K562 (cell line): ENCODE measurements around the gene ABLIM2. TPM values are rescaled to one million over a fixed set of nuclear protein-coding genes. Genes with fewer than 3 reads are reported as not detected.

Experiments
- ATAC-seq: fragments of 200-7000 bp; cut with Tn5 transposase; 3 replicates; pipeline ENCODE4 v1.9.1; 2020; ENCODE audit warnings: moderate library complexity
- BruUV-seq: library from RNA; stranded (reverse); fragments of 400-500 nt; replicated peaks from 2 replicates; lab custom pipeline; 2021; lab: Mats Ljungman, UMichigan
- CTCF ChIA-PET: fragments of 300-600 bp; formaldehyde crosslinking; extraction: SDS; loops from one replicate; lab custom pipeline; 2021; ENCODE audit warnings: low intra/inter-chr PET ratio; lab: Yijun Ruan, JAX
- POLR2A ChIA-PET: fragments of 300-600, 350-650 bp; sonication (Branson Sonifier 250); formaldehyde crosslinking; extraction: SDS; loops from one replicate; lab custom pipeline; 2021; ENCODE audit warnings: antibody characterized with exemption, inconsistent platforms; lab: Yijun Ruan, JAX
- DNase-seq, 4 experiments: peaks; one replicate each; pipeline versions ENCODE4 v3.0.0 to v3.0.0-alpha.2; 2011 to 2018; ENCODE audit warnings: low spot score in 3 of 4, mixed read lengths in 3 of 4; ENCODE audit errors: extremely low read depth in 1 of 4
- FAIRE-seq: peaks from 2 replicates; lab custom pipeline; 2011; peaks lifted over from hg19 to GRCh38; lab: Jason Lieb, UNC
- H2AFZ ChIP-seq: 2 replicates; pipeline ENCODE4 v1.6.0; 2011; ENCODE audit warnings: low read depth, low read length, control low read depth, inconsistent platforms
- H3K27ac ChIP-seq: fragments of 200-600 bp; 3 replicates; pipeline ENCODE4 v1.8.0; 2011; ENCODE audit warnings: low read depth, mild to moderate bottlenecking, control low read depth, inconsistent platforms, low read length, moderate library complexity, mixed read lengths; ENCODE audit errors: extremely low read depth
- H3K27me3 ChIP-seq, 2 experiments: fragments of 300-600 bp in 1 of 2; 2 replicates in 1 of 2; 3 replicates in 1 of 2; pipeline versions ENCODE4 v1.6.0 to v1.8.0; 2011; ENCODE audit warnings: inconsistent platforms in 2 of 2, low read length in 2 of 2, mild to moderate bottlenecking in 1 of 2, mixed read lengths in 1 of 2, moderate library complexity in 1 of 2; ENCODE audit not compliant: control insufficient read depth in 2 of 2, insufficient read depth in 2 of 2
- H3K36me3 ChIP-seq: fragments of 300-600 bp; 3 replicates; pipeline ENCODE4 v1.8.0; 2011; ENCODE audit warnings: mild to moderate bottlenecking, low read length, inconsistent platforms; ENCODE audit not compliant: control insufficient read depth, insufficient read depth
- H3K4me1 ChIP-seq, 2 experiments: fragments of 200-600 bp in 1 of 2; replicated peaks in 1 of 2; 2 replicates in 1 of 2; 3 replicates in 1 of 2; pipeline versions ENCODE4 v1.5.1 to v1.8.0; 2011; ENCODE audit warnings: inconsistent platforms in 2 of 2, low read length in 2 of 2, mild to moderate bottlenecking in 1 of 2, mixed read lengths in 1 of 2, moderate library complexity in 1 of 2; ENCODE audit not compliant: control insufficient read depth in 2 of 2, insufficient read depth in 2 of 2
- H3K4me2 ChIP-seq: 2 replicates; pipeline ENCODE4 v1.6.1; 2011; ENCODE audit warnings: low read length, control low read depth, inconsistent platforms, mixed read lengths; ENCODE audit not compliant: insufficient read depth
- H3K4me3 ChIP-seq: fragments of 200-600 bp; sonication (generic), shearing (Covaris generic); 2 replicates; pipeline ENCODE4 v1.5.1; 2016; ENCODE audit warnings: control low read depth, inconsistent platforms
- H3K79me2 ChIP-seq: fragments of 200-600 bp; 3 replicates; pipeline ENCODE4 v1.8.0; 2011; ENCODE audit warnings: low read length, inconsistent platforms; ENCODE audit not compliant: control insufficient read depth, insufficient read depth
- H3K9ac ChIP-seq, 2 experiments: 2 replicates each; pipeline versions ENCODE4 v1.6.0 to v1.6.1; 2011; ENCODE audit warnings: low read depth in 2 of 2, low read length in 2 of 2, control low read depth in 1 of 2, inconsistent platforms in 1 of 2, mild to moderate bottlenecking in 1 of 2, mixed read lengths in 1 of 2; ENCODE audit not compliant: insufficient read depth in 1 of 2
- H3K9me1 ChIP-seq: one replicate; pipeline ENCODE4 v1.6.0; 2011; ENCODE audit warnings: inconsistent platforms, mild to moderate bottlenecking, low read length, moderate library complexity; ENCODE audit not compliant: control insufficient read depth, insufficient read depth
- H3K9me3 ChIP-seq: replicated peaks from 2 replicates; pipeline ENCODE4 v1.5.1; 2011; ENCODE audit warnings: low read depth, low read length, inconsistent platforms; ENCODE audit not compliant: control insufficient read depth, insufficient read depth
- H4K20me1 ChIP-seq: replicated peaks from 2 replicates; pipeline ENCODE4 v1.6.1; 2011; ENCODE audit warnings: low read length, inconsistent platforms, mixed read lengths; ENCODE audit not compliant: control insufficient read depth, insufficient read depth
- CBFA2T2 ChIP-seq: fragments of 450-650 bp; conservative IDR thresholded peaks from 2 replicates; pipeline ENCODE4 v1.6.1; 2017; ENCODE audit warnings: mild to moderate bottlenecking
- CBFB ChIP-seq: sonication (generic); formaldehyde crosslinking; IDR thresholded peaks from 2 replicates; pipeline ENCODE4 v1.4.0; 2020; ENCODE audit warnings: mild to moderate bottlenecking, missing genetic modification reagents
- CBX1 ChIP-seq: sonication (generic); IDR thresholded peaks from 2 replicates; pipeline ENCODE4 v1.6.1; 2016; ENCODE audit warnings: antibody characterized with exemption, low read depth, mild to moderate bottlenecking
- E2F1 ChIP-seq: sonication (generic); formaldehyde crosslinking; IDR thresholded peaks from 2 replicates; pipeline ENCODE4 v1.8.1; 2023; ENCODE audit warnings: mild to moderate bottlenecking, missing genetic modification reagents, moderate library complexity
- GMEB1 ChIP-seq: fragments of 250-450 bp; sonication (Bioruptor Pico); IDR thresholded peaks from 2 replicates; pipeline ENCODE4 v1.4.0; 2020; ENCODE audit warnings: mild to moderate bottlenecking
- GTF2A2 ChIP-seq: IDR thresholded peaks from 2 replicates; pipeline ENCODE4 v1.6.1; 2016; ENCODE audit warnings: mild to moderate bottlenecking, missing genetic modification characterization, missing compliant biosample characterization
- HDAC3 ChIP-seq: fragments of 450-650 bp; IDR thresholded peaks from 2 replicates; pipeline ENCODE4 v1.6.1; 2018; ENCODE audit warnings: borderline replicate concordance, mild to moderate bottlenecking, moderate library complexity; ENCODE audit not compliant: partially characterized antibody
- HDAC6 ChIP-seq: IDR thresholded peaks from 2 replicates; pipeline ENCODE4 v1.6.1; 2012; ENCODE audit warnings: low read depth, mild to moderate bottlenecking, control low read depth, inconsistent platforms, low read length, moderate library complexity
- HDAC8 ChIP-seq: fragments of 450-650 bp; IDR thresholded peaks from 2 replicates; pipeline ENCODE4 v1.6.1; 2016; ENCODE audit warnings: mild to moderate bottlenecking, missing genetic modification characterization, moderate library complexity, missing compliant biosample characterization
- MTF1 ChIP-seq: fragments of 250-450 bp; sonication (Bioruptor Pico); IDR thresholded peaks from 2 replicates; pipeline ENCODE4 v1.9.0; 2021; ENCODE audit warnings: moderate library complexity, mild to moderate bottlenecking, inconsistent platforms, borderline replicate concordance
- SMARCC2 ChIP-seq: fragments of 450-650 bp; IDR thresholded peaks from 2 replicates; pipeline ENCODE4 v1.6.1; 2017; ENCODE audit warnings: antibody characterized with exemption, moderate library complexity, mild to moderate bottlenecking, low read depth
- SNAPC5 ChIP-seq: fragments of 250-450 bp; sonication (Bioruptor Pico); IDR thresholded peaks from 2 replicates; pipeline ENCODE4 v1.8.0; 2021; ENCODE audit warnings: moderate library complexity, mild to moderate bottlenecking, inconsistent platforms
- TFAM ChIP-seq: fragments of 250-450 bp; sonication (Bioruptor Pico); conservative IDR thresholded peaks from 2 replicates; pipeline ENCODE4 v1.5.0; 2021; ENCODE audit warnings: mild to moderate bottlenecking, moderate library complexity
- TRIM28 ChIP-seq: fragments of 450-650 bp; IDR thresholded peaks from 2 replicates; pipeline ENCODE4 v1.6.1; 2017
- TSHZ1 ChIP-seq: fragments of 250-450 bp; sonication (Bioruptor Pico); IDR thresholded peaks from 2 replicates; pipeline ENCODE4 v1.4.0; 2020; ENCODE audit warnings: mild to moderate bottlenecking, moderate library complexity
- ZNF274 ChIP-seq: IDR thresholded peaks from 2 replicates; pipeline ENCODE4 v1.6.1; 2011; ENCODE audit warnings: low read depth, mild to moderate bottlenecking, low read length, moderate library complexity, borderline replicate concordance
- WGBS: fragments of 100-300 bp; shearing (Covaris generic); methylation state at CpG from one replicate; pipeline ENCODE4 v1.1.6; 2016; ENCODE audit warnings: low coverage, mixed read lengths; ENCODE audit not compliant: insufficient coverage; ENCODE audit errors: missing lambda C conversion rate; 5-methylcytosine and 5-hydroxymethylcytosine counted together
- in situ Hi-C: fragments of 300-500 bp; cut with MboI; formaldehyde crosslinking; loops from 4 replicates; pipeline ENCODE4 v1.15.0; 2018; ENCODE audit warnings: inconsistent platforms, mixed read lengths
- intact Hi-C: fragments of 100-400 bp; cut with micrococcal nuclease; formaldehyde crosslinking; loops from 2 replicates; pipeline ENCODE4 v1.14.2; 2022
- polyA plus RNA-seq, 8 experiments: library from polyadenylated mRNA; depleted of rRNA in 4 of 8; stranded (reverse) in 5 of 8; unstranded in 3 of 8; fragments of >200 nt; fragmentation: Nextera tagmentation in 2 of 8; fragmentation: Illumina TruSeq in 1 of 8; extraction: Ambion mirVana in 2 of 8; extraction: Trizol in 1 of 8; gene quantifications; 2 replicates each; pipeline versions ENCODE4 v1.2.1 to v1.2.3, GENCODE V29; 2011 to 2014; ENCODE audit warnings: inconsistent platforms in 1 of 8, missing spikeins in 1 of 8
- total RNA-seq, 7 experiments: library from RNA; depleted of rRNA in 6 of 7; stranded (reverse); fragments of >200 nt in 6 of 7; fragmentation: Illumina TruSeq in 2 of 7; extraction: Trizol in 2 of 7; gene quantifications; 2 replicates each; pipeline versions ENCODE4 v1.2.1 to v1.2.3, GENCODE V29; 2011 to 2021; ENCODE audit warnings: low replicate concordance in 1 of 7

ABLIM2 gene
- total and polyA plus RNA-seq, 9 of the 15 experiments (the other 6 are each of a cell fraction or from before 2014, with no cell fraction given): not detected

GRCh38 chr4:8041868-8042267, 116.7 kb downstream of the ABLIM2 start:
- H3K4me2 ChIP-seq: no peak overlapping the region
- no peaks in the 10 kb centered on the region for H4K20me1 ChIP-seq
- ChIA-PET CTCF (no interaction called here), POLR2A (interaction anchor here (0.6 kb wide), 2 partner anchors 63 to 140 kb away, joined by 3 read pairs; no protein-coding TSS in a partner anchor)
- no peaks in the 10 kb centered on the region for H3K79me2 ChIP-seq
- no peak for DNase-seq
- intact Hi-C loops (no loop called here), in situ Hi-C loops (no loop called here)
- no peaks in the 10 kb centered on the region for H3K9me3 ChIP-seq
- no TSS peak for BruUV-seq
- FAIRE-seq: no peak
- 0% methylated on average over 11 of the region's 11 CpGs for WGBS
- no peaks in the 10 kb centered on the region for H3K36me3 ChIP-seq
- no peak overlapping the region for H2AFZ ChIP-seq
- H3K4me1 ChIP-seq: no peaks in the 10 kb centered on the region
- no peak for ATAC-seq
- no peak overlapping the region for H3K27ac ChIP-seq
- H3K9ac ChIP-seq: no peak overlapping the region
- TF ChIP-seq HDAC3 (no peak), MTF1 (no peak), TRIM28 (no peak), CBFA2T2 (no peak), SNAPC5 (CRISPR knock-in tag) (no peak), TFAM (no peak), TSHZ1 (no peak), SMARCC2 (no peak), GTF2A2 (no peak), HDAC8 (tag) (no peak), GMEB1 (CRISPR knock-in tag) (no peak), E2F1 (CRISPR knock-in tag) (no peak), CBFB (CRISPR knock-in tag) (no peak), CBX1 (no peak), ZNF274 (no peak), HDAC6 (no peak)
- H3K4me3 ChIP-seq: no peak overlapping the region
- H3K27me3 ChIP-seq: peaks cover 7 to 41% of the 10 kb centered on the region in 2 experiments; a peak in 3 of 5 replicates
- H3K9me1 ChIP-seq: no peaks in the 10 kb centered on the region
